GM19468 (cell line): ENCODE results near the gene TOPORS.

Source experiments
- ATAC-seq: cut with Tn5 transposase; IDR thresholded peaks from one replicate; pipeline ENCODE4 v1.9.1; 2021; ENCODE audit warnings: mild to moderate bottlenecking, moderate library complexity, moderate number of reproducible peaks; ENCODE audit not compliant: unreplicated experiment; ENCODE audit errors: extremely low read depth

Gene TOPORS

DNA sequence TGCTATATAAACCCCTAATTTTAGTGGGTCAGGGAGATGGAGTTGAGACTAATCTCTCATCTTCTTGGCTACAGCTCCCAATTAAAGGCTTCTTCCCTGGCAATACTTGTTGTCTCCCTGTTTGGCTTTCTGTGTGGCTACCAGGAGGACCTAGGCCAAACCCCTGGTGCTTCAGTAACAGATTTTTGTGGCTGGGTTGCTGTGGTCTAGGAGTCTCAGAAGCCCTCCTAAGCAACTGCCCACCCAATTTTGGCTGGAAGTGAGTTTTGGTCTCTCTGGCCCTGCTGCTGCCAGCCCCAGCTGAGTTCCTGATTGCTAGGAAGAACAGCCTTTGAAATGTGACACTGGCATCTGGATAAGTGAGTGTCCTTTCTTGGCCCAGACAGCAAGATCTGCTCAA, 36.1 kb downstream of the TOPORS start:
- no peak for ATAC-seq

DNA sequence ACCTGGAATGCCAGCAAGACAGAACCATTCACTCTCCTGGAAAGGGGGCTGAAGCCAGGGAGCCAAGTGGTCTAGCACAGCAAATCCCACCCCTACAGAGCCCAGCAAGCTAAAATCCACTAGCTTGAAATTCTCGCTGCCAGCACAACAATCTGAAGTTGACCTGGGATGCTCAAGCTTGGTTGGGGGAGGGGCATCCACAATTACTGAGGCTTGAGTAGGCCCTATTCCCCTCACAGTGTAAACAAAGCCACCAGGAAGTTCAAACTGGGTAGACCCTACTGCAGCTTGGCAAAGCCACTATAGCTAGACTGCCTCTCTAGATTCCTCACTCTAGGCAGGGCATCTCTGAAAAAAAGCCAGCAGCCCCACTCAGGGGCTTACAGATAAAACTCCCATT, 43.7 kb downstream of the TOPORS start:
- no peak for ATAC-seq

DNA sequence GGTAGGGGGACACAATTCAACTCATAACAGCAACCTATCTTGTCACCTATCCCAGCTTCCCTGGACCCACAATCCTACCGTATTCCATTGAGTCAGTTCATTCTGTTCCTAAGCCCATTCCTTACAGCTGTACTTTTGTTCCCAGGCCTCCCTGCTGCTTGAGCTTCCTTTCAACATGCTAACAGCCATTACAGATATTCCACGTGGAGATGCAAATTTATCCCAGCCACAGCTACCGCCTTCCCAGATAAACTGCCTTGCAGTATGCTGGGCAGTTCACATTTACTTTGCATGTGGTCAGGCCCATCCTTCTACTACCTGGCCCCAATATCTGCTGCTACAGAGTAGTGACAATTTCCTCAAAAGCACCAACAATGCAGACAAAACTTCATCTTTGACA, 49.4 kb downstream of the TOPORS start:
- no peak for ATAC-seq

DNA sequence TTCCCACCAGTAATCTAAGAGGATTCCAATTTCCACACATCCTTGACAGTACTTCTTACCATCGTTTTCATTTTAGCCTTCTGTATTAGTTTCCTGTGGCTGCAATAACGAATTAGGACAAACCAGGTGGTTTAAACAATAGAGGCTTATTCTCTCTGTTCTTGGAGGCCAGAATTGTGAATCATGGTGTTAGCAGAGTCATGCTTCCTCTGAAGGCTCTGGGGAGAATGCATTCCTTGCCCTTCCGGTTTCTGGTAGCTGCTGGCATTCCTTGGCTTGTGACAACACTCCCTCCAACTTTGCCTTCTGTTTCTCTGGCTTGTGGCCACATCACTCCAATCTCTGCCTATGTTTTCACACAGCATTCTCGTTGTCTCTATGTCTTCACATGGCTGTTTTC, 49.9 kb downstream of the TOPORS start:
- no peak for ATAC-seq

DNA sequence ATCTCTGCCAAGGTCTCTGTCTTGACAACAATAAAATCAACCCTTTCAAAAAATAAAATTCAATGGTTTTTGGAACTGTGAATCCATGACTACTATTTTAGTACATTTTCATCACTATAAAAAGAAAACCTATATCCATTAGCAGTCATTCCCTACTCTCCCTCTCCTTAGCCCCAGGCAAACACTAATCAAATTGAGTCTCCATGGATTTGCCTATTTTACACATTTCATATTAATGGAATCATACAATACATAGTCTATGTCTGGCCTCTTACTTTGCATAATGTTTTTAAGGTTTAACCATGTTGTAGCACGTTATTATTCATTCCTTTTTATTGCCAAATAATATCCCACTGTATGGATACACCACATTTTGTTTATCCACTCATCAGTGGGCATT, 50.5 kb downstream of the TOPORS start:
- ATAC-seq = no peak

DNA sequence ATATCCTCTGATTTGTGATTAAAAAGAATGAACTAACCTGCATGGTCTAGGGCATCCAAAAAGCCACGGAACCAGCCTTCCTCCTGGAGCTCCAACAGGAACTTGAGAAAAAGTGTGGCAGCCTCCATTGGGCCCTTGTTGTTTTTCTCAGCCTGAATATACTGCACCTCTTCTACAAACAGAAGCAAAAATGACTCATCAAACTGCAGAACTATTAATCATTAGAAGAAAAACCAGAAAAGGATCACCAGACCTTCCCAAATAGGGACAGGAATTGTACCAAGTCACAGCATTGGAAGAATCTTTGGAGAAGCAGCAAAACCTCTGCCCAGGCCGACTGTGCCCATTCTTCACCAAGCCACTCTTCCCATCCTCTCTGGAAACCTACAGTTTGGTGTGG, 51.6 kb downstream of the TOPORS start:
- no peak for ATAC-seq

DNA sequence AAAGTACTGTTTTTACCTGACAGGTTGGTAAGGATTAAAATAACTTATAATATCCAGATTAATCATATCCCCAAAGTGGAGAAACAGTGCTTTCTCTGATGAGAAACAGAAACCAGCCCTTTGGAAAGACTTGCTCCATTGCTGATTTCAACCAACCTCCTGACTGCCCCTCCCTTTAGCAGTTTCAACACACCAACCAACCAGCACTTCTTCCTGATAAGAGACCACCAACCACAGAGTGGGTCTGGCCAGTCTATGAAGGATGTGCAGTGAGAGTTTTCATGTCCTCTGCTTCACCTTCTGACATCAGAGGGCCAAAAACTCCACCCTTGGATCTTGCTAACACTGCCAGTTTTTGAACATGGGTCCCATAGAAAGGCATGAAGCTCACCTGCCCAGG, 54.5 kb downstream of the TOPORS start:
- no peak for ATAC-seq

DNA sequence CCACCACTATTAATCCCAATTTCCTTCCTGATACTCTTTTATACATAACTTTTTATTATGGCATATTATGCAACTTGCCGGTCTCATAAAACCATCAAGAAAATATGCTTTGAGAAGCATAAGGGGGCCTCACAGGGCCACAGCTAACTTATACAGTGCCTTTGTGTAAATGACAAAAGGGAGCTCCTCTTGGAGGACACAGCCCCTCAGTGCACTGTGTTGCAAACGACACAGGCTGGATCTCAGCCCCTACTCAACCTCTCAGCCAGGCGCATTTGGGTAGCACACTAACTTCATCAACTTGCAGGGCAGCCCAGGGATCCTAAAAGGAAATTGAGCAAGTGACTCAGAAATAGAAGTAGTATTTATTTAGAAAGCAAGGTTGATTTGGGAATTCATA, 61.8 kb downstream of the TOPORS start:
- ATAC-seq = no peak
